GM12878 (cell line): ENCODE results near the gene TRIM40. TPM values are rescaled to one million over a fixed set of nuclear protein-coding genes. Genes with fewer than 3 reads are reported as not detected.
"Not testable (repeated sequence)": the region's sequence is repeated elsewhere in the genome, so short reads cannot be mapped to it uniquely, and the experiment has no call there.

ENCODE experiments used
- ATAC-seq: fragments of 200-7000 bp; cut with Tn5 transposase; 3 replicates; pipeline ENCODE4 v1.9.1; 2020; ENCODE audit warnings: mild to moderate bottlenecking, moderate library complexity
- BruUV-seq: library from RNA; stranded (reverse); fragments of 400-500 nt; replicated peaks from 2 replicates; lab custom pipeline; 2021; lab: Mats Ljungman, UMichigan
- CTCF ChIA-PET: fragments of 300-600 bp; sonication (Branson Sonifier 250); formaldehyde crosslinking; extraction: SDS; loops from one replicate; lab custom pipeline; 2021; ENCODE audit warnings: inconsistent platforms; lab: Yijun Ruan, JAX
- POLR2A ChIA-PET: fragments of 350-600 bp; formaldehyde crosslinking; extraction: SDS; loops from one replicate; lab custom pipeline; 2021; ENCODE audit warnings: inconsistent platforms; lab: Charles Lee
- RAD21 ChIA-PET: fragments of 300-600 bp; sonication (Branson Sonifier 250); formaldehyde crosslinking; loops from one replicate; lab custom pipeline; 2023; ENCODE audit warnings: antibody characterized with exemption; ENCODE audit not compliant: unreplicated experiment; lab: Charles Lee
- SMC1A ChIA-PET: fragments of 300-600 bp; sonication (Branson Sonifier 250); formaldehyde crosslinking; loops from one replicate; lab custom pipeline; 2023; ENCODE audit not compliant: unreplicated experiment, uncharacterized antibody; lab: Charles Lee
- DNase-seq: peaks from one replicate; pipeline ENCODE4 v3.0.0-alpha.2; 2011; ENCODE audit warnings: low read depth, low spot score
- FAIRE-seq: peaks from 3 replicates; lab custom pipeline; 2011; peaks lifted over from hg19 to GRCh38; lab: Jason Lieb, UNC
- H2AFZ ChIP-seq: 2 replicates; pipeline ENCODE4 v1.6.0; 2011; ENCODE audit warnings: low read depth, low read length, control low read depth; ENCODE audit not compliant: control insufficient read depth
- H3K27ac ChIP-seq: 2 replicates; pipeline ENCODE4 v1.5.1; 2011; ENCODE audit warnings: control low read depth; ENCODE audit not compliant: control insufficient read depth, insufficient read depth
- H3K27me3 ChIP-seq, 2 experiments: replicated peaks in 1 of 2; 2 replicates each; pipeline versions ENCODE4 v1.6.0 to v1.6.1; 2011; ENCODE audit warnings: low read length in 1 of 2; ENCODE audit not compliant: control insufficient read depth in 2 of 2, insufficient read depth in 2 of 2
- H3K36me3 ChIP-seq, 2 experiments: 2 replicates each; pipeline ENCODE4 v1.5.1; 2011; ENCODE audit warnings: low read length in 1 of 2; ENCODE audit not compliant: control insufficient read depth in 2 of 2, insufficient read depth in 2 of 2
- H3K4me1 ChIP-seq: 2 replicates; pipeline ENCODE4 v1.6.1; 2011; ENCODE audit warnings: mild to moderate bottlenecking, low read length, moderate library complexity, mixed read lengths; ENCODE audit not compliant: control insufficient read depth, insufficient read depth
- H3K4me2 ChIP-seq: 2 replicates; pipeline ENCODE4 v1.6.0; 2011; ENCODE audit warnings: control low read depth; ENCODE audit not compliant: control insufficient read depth, insufficient read depth
- H3K4me3 ChIP-seq: fragments of 200-600 bp; sonication (generic); 2 replicates; pipeline ENCODE4 v1.5.1; 2016
- H3K79me2 ChIP-seq: 2 replicates; pipeline ENCODE4 v1.6.0; 2011; ENCODE audit warnings: low read length; ENCODE audit not compliant: control insufficient read depth, insufficient read depth
- H3K9ac ChIP-seq: 2 replicates; pipeline ENCODE4 v1.8.0; 2011; ENCODE audit warnings: low read length, control low read depth, mixed read lengths; ENCODE audit not compliant: control insufficient read depth, insufficient read depth
- H3K9me3 ChIP-seq: replicated peaks from 3 replicates; pipeline ENCODE4 v1.5.1; 2011; ENCODE audit warnings: mild to moderate bottlenecking, low read length; ENCODE audit not compliant: control insufficient read depth, insufficient read depth
- H4K20me1 ChIP-seq: 2 replicates; pipeline ENCODE4 v1.6.0; 2011; ENCODE audit not compliant: control insufficient read depth, insufficient read depth
- ASH2L ChIP-seq: fragments of 300-600, 200-600 bp; sonication (generic); IDR thresholded peaks from 2 replicates; pipeline ENCODE4 v1.6.1; 2017; ENCODE audit warnings: low read depth, mild to moderate bottlenecking, borderline replicate concordance
- CBFB ChIP-seq: IDR thresholded peaks from 2 replicates; pipeline ENCODE4 v1.6.1; 2016; ENCODE audit warnings: antibody characterized with exemption, low read depth
- CTCF ChIP-seq, 3 experiments: IDR thresholded peaks in 2 of 3; conservative IDR thresholded peaks in 1 of 3; 2 replicates each; pipeline ENCODE4 v1.5.1; 2011; ENCODE audit warnings: low read depth in 3 of 3, low read length in 3 of 3, mild to moderate bottlenecking in 3 of 3, control low read depth in 2 of 3, moderate library complexity in 2 of 3, inconsistent platforms in 1 of 3, mixed read lengths in 1 of 3; ENCODE audit not compliant: control insufficient read depth in 2 of 3, insufficient read depth in 1 of 3; ENCODE audit errors: extremely low read depth in 1 of 3
- EZH2 ChIP-seq: IDR thresholded peaks from 2 replicates; pipeline ENCODE4 v1.6.1; 2012; ENCODE audit warnings: low read depth, mild to moderate bottlenecking, control low read depth, inconsistent platforms, low read length, borderline replicate concordance; ENCODE audit not compliant: control insufficient read depth
- GATAD2B ChIP-seq: fragments of 450-650 bp; conservative IDR thresholded peaks from 2 replicates; pipeline ENCODE4 v1.6.1; 2017; ENCODE audit warnings: low read depth, mild to moderate bottlenecking, moderate library complexity
- WGBS: methylation state at CpG from one replicate; pipeline ENCODE4 v1.1.6; 2016; ENCODE audit warnings: low lambda C conversion rate; ENCODE audit not compliant: insufficient replicate concordance, insufficient coverage; ENCODE audit errors: missing lambda C conversion rate; 5-methylcytosine and 5-hydroxymethylcytosine counted together
- in situ Hi-C: fragments of 300-500 bp; cut with MboI; formaldehyde crosslinking; loops from 9 replicates; pipeline ENCODE4 v1.14.3; 2018; ENCODE audit warnings: mixed read lengths
- intact Hi-C: fragments of 100-400 bp; cut with micrococcal nuclease; formaldehyde crosslinking; loops from one replicate; pipeline ENCODE4 v1.14.2; 2022; ENCODE audit not compliant: unreplicated experiment
- polyA plus RNA-seq, 11 experiments: library from polyadenylated mRNA; depleted of rRNA in 4 of 11; unstranded in 6 of 11; stranded (reverse) in 5 of 11; fragments of >200 nt; fragmentation: Nextera tagmentation in 4 of 11; fragmentation: Illumina TruSeq in 1 of 11; extraction: Ambion mirVana in 4 of 11; extraction: Trizol in 1 of 11; gene quantifications; 1 replicate in 1 of 11; 2 replicates in 10 of 11; pipeline versions ENCODE4 v1.2.1 to v1.2.3, GENCODE V29; 2011 to 2016; ENCODE audit warnings: inconsistent platforms in 2 of 11, missing spikeins in 2 of 11, low read depth in 1 of 11
- total RNA-seq, 4 experiments: library from RNA; depleted of rRNA in 3 of 4; stranded (reverse); fragments of >200 nt in 3 of 4; fragmentation: Illumina TruSeq in 1 of 4; extraction: Trizol in 1 of 4; gene quantifications; 2 replicates each; pipeline versions ENCODE4 v1.2.1 to v1.2.3, GENCODE V29; 2013 to 2021

Gene TRIM40
- total and polyA plus RNA-seq, 10 of the 15 experiments (the other 5 are each of a cell fraction or from before 2014, with no cell fraction given) = not detected

DNA sequence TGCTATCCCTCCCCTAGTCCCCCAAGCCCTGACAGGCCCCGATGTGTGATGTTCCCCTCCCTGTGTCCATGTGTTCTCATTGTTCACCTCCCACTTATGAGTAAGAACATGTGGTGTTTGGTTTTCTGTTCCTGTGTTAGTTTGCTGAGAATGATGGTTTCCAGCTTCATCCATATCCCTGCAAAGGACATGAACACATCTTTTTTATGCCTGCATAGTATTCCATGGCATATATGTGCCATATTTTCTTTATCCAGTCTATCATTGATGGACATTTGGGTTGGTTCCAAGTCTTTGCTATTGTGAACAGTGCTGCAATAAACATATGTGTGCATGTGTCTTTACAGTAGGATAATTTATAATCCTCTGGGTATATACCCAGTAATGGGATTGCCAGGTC lies 29.3 kb downstream of the TRIM40 start:
- H3K79me2 ChIP-seq, DNase-seq, H3K4me1 ChIP-seq, H3K9me3 ChIP-seq, H3K4me2 ChIP-seq, intact Hi-C loops, H3K36me3 ChIP-seq, ATAC-seq, in situ Hi-C loops, POLR2A ChIA-PET, H4K20me1 ChIP-seq, H3K9ac ChIP-seq, RAD21 ChIA-PET, H3K27me3 ChIP-seq, H3K4me3 ChIP-seq, FAIRE-seq, H2AFZ ChIP-seq, BruUV-seq, H3K27ac ChIP-seq: not testable (repeated sequence)
- ChIA-PET SMC1A (interaction anchor here (3.7 kb wide), 1 partner anchor 61 kb away, joined by 34 read pairs; no protein-coding TSS in a partner anchor), CTCF (interaction anchor here (1.5 to 4.1 kb wide), 3 partner anchors 14 to 60 kb away, joined by 4 to 46 read pairs (median 28); no protein-coding TSS in a partner anchor)
- WGBS = 100% methylated on average over 1 of the region's 1 CpG

DNA sequence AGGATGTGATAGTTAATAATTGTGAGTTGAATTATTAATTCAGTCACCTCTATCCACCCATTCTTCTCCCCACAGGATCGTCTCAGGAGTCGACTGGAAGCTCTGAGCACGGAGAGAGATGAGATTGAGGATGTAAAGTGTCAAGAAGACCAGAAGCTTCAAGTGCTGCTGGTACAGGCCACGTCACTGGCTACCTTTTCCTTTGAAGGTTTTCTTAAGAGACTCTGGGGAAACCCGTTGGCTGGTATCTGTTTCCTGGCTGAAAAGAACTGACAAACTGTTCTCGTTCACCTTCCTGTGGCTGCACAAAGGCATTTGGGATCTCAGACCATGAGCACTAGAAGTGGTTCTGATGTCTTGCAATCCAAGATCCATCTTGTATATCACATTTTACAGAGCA lies 31.2 kb downstream of the TRIM40 start:
- TF ChIP-seq CTCF (IDR thresholded peaks at IDR 0.05 in 2 of 3, conservative IDR thresholded peaks at IDR 0.05 in 1 of 3; ENCODE audit: control insufficient read depth in 2 of 3, extremely low read depth in 1 of 3, insufficient read depth in 1 of 3, low read depth in 3 of 3, low read length in 3 of 3) (no peak), CBFB (no peak), ASH2L (no peak), EZH2 (no peak), GATAD2B (no peak)
- 26% methylated on average over 6 of the region's 6 CpGs for WGBS
- ATAC-seq (peak; percentile 47), DNase-seq (no peak), FAIRE-seq (no peak)
- POLR2A ChIA-PET = no interaction called here
- BruUV-seq = no TSS peak
- no peaks in the 10 kb centered on the region for H3K36me3 ChIP-seq
- no peak overlapping the region for H3K4me3 ChIP-seq
- no peak overlapping the region for H2AFZ ChIP-seq
- in situ Hi-C loops = no loop called here
- H3K27me3 ChIP-seq = peaks cover 4 to 14% of the 10 kb centered on the region in 2 experiments
- H3K79me2 ChIP-seq = no peaks in the 10 kb centered on the region
- H3K4me2 ChIP-seq = no peak overlapping the region
- intact Hi-C loops = no loop called here
- H3K9ac ChIP-seq = no peak overlapping the region
- H3K9me3 ChIP-seq = no peaks in the 10 kb centered on the region
- RAD21 ChIA-PET = interaction anchor here (0.6 to 2.4 kb wide), 3 partner anchors 13 to 64 kb away, joined by 3 to 38 read pairs (median 4); no protein-coding TSS in a partner anchor
- CTCF ChIA-PET = interaction anchor here (1.2 to 4.1 kb wide), 5 partner anchors 19 to 65 kb away, joined by 3 to 46 read pairs (median 6); no protein-coding TSS in a partner anchor
- SMC1A ChIA-PET = interaction anchor here (1.1 to 3.7 kb wide), 10 partner anchors 18 to 100 kb away, joined by 3 to 34 read pairs (median 4); partner anchors contain the start of genes PPP1R11 and TRIM40
- H4K20me1 ChIP-seq = no peaks in the 10 kb centered on the region
- no peaks in the 10 kb centered on the region for H3K4me1 ChIP-seq
- H3K27ac ChIP-seq = no peak overlapping the region
